ENCODE data around the gene PGP.
"Not testable (repeated sequence)": the region's sequence is repeated elsewhere in the genome, so short reads cannot be mapped to it uniquely, and the experiment has no call there.

Gene PGP

GRCh38 chr16:2214719-2214968, at the start of gene PGP:
Gene PGP (minus strand): TSS chr16:2214840. CDS start chr16:2214777, 63 bp downstream.
- no peak for DNase-seq (ENCODE audit: low read depth)

- not testable (repeated sequence) for DNase-seq (ENCODE audit: low read depth)
Measured at GRCh38 chr16:2263026-2263425, 48.4 kb upstream of the PGP start.

- DNase-seq (ENCODE audit: low read depth), result no peak
Measured at GRCh38 chr16:2260250-2260649, 45.6 kb upstream of the PGP start.

GRCh38 chr16:2258530-2258929, 43.9 kb upstream of the PGP start:
- DNase-seq (ENCODE audit: low read depth), result not testable (repeated sequence)

GRCh38 chr16:2257726-2258125, 43.1 kb upstream of the PGP start:
- no peak for DNase-seq (ENCODE audit: low read depth)

GRCh38 chr16:2256531-2257140, 42.0 kb upstream of the PGP start:
- DNase-seq (ENCODE audit: low read depth), result no peak

- no peak for DNase-seq (ENCODE audit: low read depth)
Measured at GRCh38 chr16:2253293-2253692, 38.7 kb upstream of the PGP start.

- DNase-seq (ENCODE audit: low read depth), result no peak
Measured at GRCh38 chr16:2252806-2253148, 38.1 kb upstream of the PGP start.

- peak; percentile 60 for DNase-seq (ENCODE audit: low read depth)
Measured at GRCh38 chr16:2251296-2252111, 36.9 kb upstream of the PGP start, which contains the start of gene ECI1. Gene ECI1 (minus strand): TSS chr16:2251587. CDS start chr16:2251566, 21 bp downstream.

GRCh38 chr16:2250652-2251295, 36.1 kb upstream of the PGP start:
- DNase-seq (ENCODE audit: low read depth), result no peak

GRCh38 chr16:2246301-2246885, 31.8 kb upstream of the PGP start:
- no peak for DNase-seq (ENCODE audit: low read depth)

GRCh38 chr16:2244926-2245795, 30.5 kb upstream of the PGP start:
- no peak for DNase-seq (ENCODE audit: low read depth)

GRCh38 chr16:2244301-2244700, 29.7 kb upstream of the PGP start:
- no peak for DNase-seq (ENCODE audit: low read depth)

GRCh38 chr16:2243781-2244180, 29.1 kb upstream of the PGP start:
- no peak for DNase-seq (ENCODE audit: low read depth)

- DNase-seq (ENCODE audit: low read depth), result no peak
Measured at GRCh38 chr16:2243031-2243528, 28.4 kb upstream of the PGP start.

- no peak for DNase-seq (ENCODE audit: low read depth)
Measured at GRCh38 chr16:2242598-2242997, 28.0 kb upstream of the PGP start.

- DNase-seq (ENCODE audit: low read depth), result not testable (repeated sequence)
Measured at GRCh38 chr16:2240331-2240730, 25.7 kb upstream of the PGP start.

- DNase-seq (ENCODE audit: low read depth), result no peak
Measured at GRCh38 chr16:2238838-2239675, 24.4 kb upstream of the PGP start.

GRCh38 chr16:2238150-2238837, 23.7 kb upstream of the PGP start:
- DNase-seq (ENCODE audit: low read depth), result no peak

- DNase-seq (ENCODE audit: low read depth), result no peak
Measured at GRCh38 chr16:2237493-2238149, 23.0 kb upstream of the PGP start.
